HepG2 (cell line): ENCODE results near the gene LHFPL2. TPM values are rescaled to one million over a fixed set of nuclear protein-coding genes. Genes with fewer than 3 reads are reported as not detected.

Experiments
- DNMT3B ChIP-seq: conservative IDR thresholded peaks from 2 replicates; pipeline ENCODE4 v1.6.1; 2016; ENCODE audit warnings: missing biosample characterization, control low read depth
- ETV5 ChIP-seq: IDR thresholded peaks from 2 replicates; pipeline ENCODE4 v1.6.1; 2018; ENCODE audit warnings: missing biosample characterization, missing genetic modification reagents, inconsistent platforms, borderline replicate concordance
- FOXK1 ChIP-seq: sonication (generic); formaldehyde crosslinking; IDR thresholded peaks from 2 replicates; pipeline ENCODE4 v1.4.0; 2020; ENCODE audit warnings: low read depth, missing genetic modification reagents, borderline replicate concordance
- HNRNPK ChIP-seq: fragments of 200-400 bp; formaldehyde crosslinking; IDR thresholded peaks from 2 replicates; pipeline ENCODE4 v1.6.1; 2018; ENCODE audit warnings: low read length, low read depth, moderate library complexity, mild to moderate bottlenecking; ENCODE audit not compliant: poor library complexity, severe bottlenecking
- HOMEZ ChIP-seq: IDR thresholded peaks from 2 replicates; pipeline ENCODE4 v1.6.1; 2016; ENCODE audit warnings: low read depth
- IRF9 ChIP-seq: sonication (generic); formaldehyde crosslinking; IDR thresholded peaks from 2 replicates; pipeline ENCODE4 v1.8.0; 2022; ENCODE audit warnings: missing genetic modification reagents, mild to moderate bottlenecking, borderline replicate concordance
- KLF12 ChIP-seq: sonication (generic); formaldehyde crosslinking; IDR thresholded peaks from 2 replicates; pipeline ENCODE4 v1.4.0; 2020; ENCODE audit warnings: missing genetic modification reagents, borderline replicate concordance
- MAX ChIP-seq: IDR thresholded peaks from 2 replicates; pipeline ENCODE4 v1.6.1; 2012; ENCODE audit warnings: inconsistent platforms
- MED8 ChIP-seq: sonication (generic); formaldehyde crosslinking; IDR thresholded peaks from 2 replicates; pipeline ENCODE4 v1.8.1; 2023; ENCODE audit warnings: mild to moderate bottlenecking, missing genetic modification reagents; ENCODE audit not compliant: insufficient replicate concordance
- MIER2 ChIP-seq: IDR thresholded peaks from 2 replicates; pipeline ENCODE4 v1.6.1; 2016; ENCODE audit warnings: missing biosample characterization, missing genetic modification reagents
- POLR2G ChIP-seq: fragments of 200-400 bp; formaldehyde crosslinking; IDR thresholded peaks from 2 replicates; pipeline ENCODE4 v1.6.1; 2018; ENCODE audit warnings: mild to moderate bottlenecking, low read depth, low read length, moderate library complexity
- SRSF9 ChIP-seq: fragments of 200-400 bp; formaldehyde crosslinking; IDR thresholded peaks from 2 replicates; pipeline ENCODE4 v1.6.1; 2018; ENCODE audit warnings: borderline replicate concordance, mild to moderate bottlenecking, low read depth, low read length; ENCODE audit not compliant: insufficient read depth, poor library complexity, severe bottlenecking
- TFAP4 ChIP-seq: sonication (generic); IDR thresholded peaks from 2 replicates; pipeline ENCODE4 v1.6.1; 2016; ENCODE audit warnings: low read depth, borderline replicate concordance
- U2AF2 ChIP-seq: fragments of 200-400 bp; formaldehyde crosslinking; IDR thresholded peaks from 2 replicates; pipeline ENCODE4 v1.6.1; 2017; ENCODE audit warnings: low read depth, mild to moderate bottlenecking, low read length
- YEATS4 ChIP-seq: sonication (generic); formaldehyde crosslinking; IDR thresholded peaks from 2 replicates; pipeline ENCODE4 v1.4.0; 2020; ENCODE audit warnings: missing genetic modification reagents, borderline replicate concordance
- ZBED4 ChIP-seq: sonication (generic); formaldehyde crosslinking; IDR thresholded peaks from 2 replicates; pipeline ENCODE4 v1.4.0; 2020; ENCODE audit warnings: missing genetic modification reagents, borderline replicate concordance
- ZBTB49 ChIP-seq: sonication (generic); formaldehyde crosslinking; IDR thresholded peaks from 2 replicates; pipeline ENCODE4 v1.4.0; 2020; ENCODE audit warnings: missing genetic modification reagents, borderline replicate concordance
- ZNF367 ChIP-seq: sonication (generic); formaldehyde crosslinking; IDR thresholded peaks from 2 replicates; pipeline ENCODE4 v1.4.0; 2020; ENCODE audit warnings: missing genetic modification reagents, borderline replicate concordance
- ZNF576 ChIP-seq: sonication (generic); formaldehyde crosslinking; IDR thresholded peaks from 2 replicates; pipeline ENCODE4 v1.4.0; 2020; ENCODE audit warnings: mild to moderate bottlenecking, missing genetic modification reagents
- polyA plus RNA-seq, 8 experiments: library from polyadenylated mRNA; depleted of rRNA in 3 of 8; stranded (reverse) in 7 of 8; unstranded in 1 of 8; fragments of >200 nt; fragmentation: Illumina TruSeq in 4 of 8; extraction: Trizol in 4 of 8; gene quantifications; 2 replicates each; pipeline versions ENCODE4 v1.2.1 to v1.2.3, GENCODE V29; 2011 to 2016; ENCODE audit warnings: low read depth in 4 of 8, missing spikeins in 1 of 8, mixed read lengths in 1 of 8; ENCODE audit not compliant: insufficient read depth in 1 of 8
- total RNA-seq, 5 experiments: library from RNA; depleted of rRNA; stranded (reverse); fragments of >200 nt; fragmentation: Illumina TruSeq; extraction: Trizol; gene quantifications; 2 replicates each; pipeline ENCODE4 v1.2.3, GENCODE V29; 2016; ENCODE audit warnings: low read depth in 1 of 5

LHFPL2 gene
- total and polyA plus RNA-seq, 2 of the 13 experiments (the other 11 are each of a cell fraction or from before 2014, with no cell fraction given), result 6.0 to 20.0 TPM

- TF ChIP-seq ZNF576 (CRISPR knock-in tag) (no peak), ZBED4 (CRISPR knock-in tag) (no peak), U2AF2 (no peak), TFAP4 (peak; percentile 53; the same call in 1 of the 2 replicates), DNMT3B (CRISPR knock-in tag) (no peak), HNRNPK (no peak), YEATS4 (CRISPR knock-in tag) (no peak), HOMEZ (peak; percentile 75; the same call in 1 of the 2 replicates), FOXK1 (CRISPR knock-in tag) (0 out of 2 replicates have a peak, but pooled peaks have one; percentile 7), MAX (peak; percentile 37; the same call in 1 of the 2 replicates), SRSF9 (no peak), ZBTB49 (no peak), ETV5 (CRISPR knock-in tag) (peak; percentile 22; the same call in 1 of the 2 replicates), POLR2G (no peak), IRF9 (0 out of 2 replicates have a peak, but pooled peaks have one; percentile 42), MIER2 (CRISPR knock-in tag) (no peak), KLF12 (CRISPR knock-in tag) (no peak), MED8 (CRISPR knock-in tag) (no peak), ZNF367 (CRISPR knock-in tag) (no peak)
Measured at GRCh38 chr5:78574731-78575161, 73.8 kb downstream of the LHFPL2 start (continued).
